Keratinocyte (primary cell): ENCODE data around the gene RHOG. TPM values are rescaled to one million over a fixed set of nuclear protein-coding genes. Genes with fewer than 3 reads are reported as not detected.

Experiments used
- DNase-seq: peaks from one replicate; pipeline ENCODE4 v3.0.0-alpha.2; 2011; ENCODE audit warnings: low read depth, missing footprints, low spot score
- FAIRE-seq: peaks from 2 replicates; lab custom pipeline; 2011; peaks lifted over from hg19 to GRCh38; lab: Jason Lieb, UNC
- H2AFZ ChIP-seq: 2 replicates; pipeline ENCODE4 v1.6.0; 2012; ENCODE audit warnings: low read length, control low read depth, inconsistent platforms; ENCODE audit not compliant: control insufficient read depth
- H3K27ac ChIP-seq: 2 replicates; pipeline ENCODE4 v1.5.1; 2011; ENCODE audit warnings: low read length; ENCODE audit not compliant: control insufficient read depth, insufficient read depth
- H3K27me3 ChIP-seq: 3 replicates; pipeline ENCODE4 v1.6.0; 2011; ENCODE audit warnings: low read length; ENCODE audit not compliant: control insufficient read depth, insufficient read depth; ENCODE audit errors: extremely low read depth
- H3K36me3 ChIP-seq, 2 experiments: 2 replicates in 1 of 2; 3 replicates in 1 of 2; pipeline ENCODE4 v1.5.1; 2011; ENCODE audit warnings: low read length in 2 of 2, mild to moderate bottlenecking in 1 of 2; ENCODE audit not compliant: control insufficient read depth in 2 of 2, insufficient read depth in 2 of 2; ENCODE audit errors: extremely low read depth in 1 of 2
- H3K4me1 ChIP-seq: 3 replicates; pipeline ENCODE4 v1.5.1; 2011; ENCODE audit warnings: low read length; ENCODE audit not compliant: control insufficient read depth, insufficient read depth; ENCODE audit errors: extremely low read depth
- H3K4me2 ChIP-seq: 3 replicates; pipeline ENCODE4 v1.6.0; 2011; ENCODE audit warnings: low read depth, low read length; ENCODE audit not compliant: control insufficient read depth, insufficient read depth; ENCODE audit errors: extremely low read depth
- H3K4me3 ChIP-seq, 3 experiments: fragments of 200-600 bp in 1 of 3; sonication (generic) in 1 of 3; 2 replicates in 2 of 3; 3 replicates in 1 of 3; pipeline ENCODE4 v1.5.1; 2011 to 2016; ENCODE audit warnings: low read length in 3 of 3, mild to moderate bottlenecking in 3 of 3, control low read depth in 2 of 3, inconsistent platforms in 1 of 3, low read depth in 1 of 3, mixed read lengths in 1 of 3, mixed run types in 1 of 3, moderate library complexity in 1 of 3; ENCODE audit not compliant: control insufficient read depth in 2 of 3, insufficient read depth in 2 of 3; ENCODE audit errors: extremely low read depth in 1 of 3
- H3K79me2 ChIP-seq: 2 replicates; pipeline ENCODE4 v1.6.0; 2012; ENCODE audit warnings: low read length; ENCODE audit not compliant: control insufficient read depth, insufficient read depth
- H3K9ac ChIP-seq: 3 replicates; pipeline ENCODE4 v1.6.0; 2011; ENCODE audit warnings: low read length; ENCODE audit not compliant: control insufficient read depth, insufficient read depth; ENCODE audit errors: extremely low read depth
- H3K9me1 ChIP-seq: 3 replicates; pipeline ENCODE4 v1.6.0; 2011; ENCODE audit warnings: low read length; ENCODE audit not compliant: control insufficient read depth, insufficient read depth; ENCODE audit errors: extremely low read depth
- H3K9me3 ChIP-seq: 2 replicates; pipeline ENCODE4 v1.5.1; 2012; ENCODE audit warnings: low read depth, low read length; ENCODE audit not compliant: control insufficient read depth
- H4K20me1 ChIP-seq: 3 replicates; pipeline ENCODE4 v1.6.0; 2011; ENCODE audit warnings: low read length; ENCODE audit not compliant: control insufficient read depth, insufficient read depth; ENCODE audit errors: extremely low read depth
- EZH2 ChIP-seq: IDR thresholded peaks from one replicate; pipeline ENCODE4 v1.6.1; 2012; ENCODE audit warnings: inconsistent platforms, mild to moderate bottlenecking, low read length, moderate library complexity
- dilution Hi-C: fragments of 300-500 bp; cut with MboI; formaldehyde crosslinking; loops from one replicate; pipeline ENCODE4 v1.7.0; 2020; ENCODE audit warnings: low sequenced_read_pairs; ENCODE audit not compliant: extremely low pct_ligation_motif_present
- polyA plus RNA-seq, 5 experiments: library from polyadenylated mRNA; depleted of rRNA in 3 of 5; stranded (reverse) in 3 of 5; stranded (forward) in 1 of 5; unstranded in 1 of 5; fragments of >200 nt; gene quantifications; 1 replicate in 1 of 5; 2 replicates in 3 of 5; 3 replicates in 1 of 5; pipeline versions ENCODE4 v1.2.1 to v1.2.3, GENCODE V29; 2011 to 2012; ENCODE audit warnings: missing spikeins in 2 of 5, low read depth in 1 of 5, low replicate concordance in 1 of 5
- TF ChIP-seq, protein P1 (sequence below), 3 experiments: IDR thresholded peaks in 1 of 3; conservative IDR thresholded peaks in 1 of 3; optimal IDR thresholded peaks in 1 of 3; 2 replicates in 2 of 3; 3 replicates in 1 of 3; pipeline versions ENCODE3 to v1.5.1; 2011; ENCODE audit warnings: low read length in 3 of 3, mild to moderate bottlenecking in 3 of 3, moderate library complexity in 2 of 3, control low read depth in 1 of 3, inconsistent platforms in 1 of 3; ENCODE audit not compliant: insufficient read depth in 2 of 3; ENCODE audit errors: extremely low read depth in 1 of 3

Gene RHOG
- polyA plus RNA-seq, 1 donor (not counting 4 experiments of a cell fraction or from before 2014, with no cell fraction given), result 39.8 TPM

DNA sequence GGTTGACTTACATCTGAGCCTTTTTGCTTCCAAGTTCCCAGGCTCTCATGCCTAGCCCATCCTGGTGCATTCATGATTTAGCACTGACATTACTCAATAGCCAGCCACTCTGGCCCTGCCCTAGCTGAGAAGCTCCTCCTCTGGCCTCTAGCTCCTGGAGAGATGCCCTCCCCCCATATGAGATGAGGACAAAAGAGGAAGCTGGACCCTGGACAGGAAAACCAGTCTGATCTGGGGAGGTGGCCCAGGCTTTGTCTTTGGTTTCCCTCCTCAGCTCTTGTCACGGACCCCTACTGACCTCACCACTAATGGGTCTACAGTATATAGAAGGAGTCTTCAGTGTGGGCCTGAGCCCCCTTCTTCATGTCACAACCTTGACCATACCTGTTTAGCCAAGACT, 3.0 kb downstream of the RHOG start:
- Histone ChIP-seq H3K4me1 (peaks cover 34% of the 10 kb centered on the region), H3K4me2 (no peak overlapping the region), H3K79me2 (peaks cover 75% of the 10 kb centered on the region), H3K9me3 (no peaks in the 10 kb centered on the region), H3K36me3 (peaks cover 3 to 11% of the 10 kb centered on the region in 2 experiments), H3K27me3 (no peaks in the 10 kb centered on the region), H3K9me1 (peaks cover 2% of the 10 kb centered on the region), H3K9ac (no peak overlapping the region), H3K27ac (no peak overlapping the region), H3K4me3 (no peak overlapping the region), H4K20me1 (peaks cover 3% of the 10 kb centered on the region), H2AFZ (no peak overlapping the region)
- TF ChIP-seq EZH2, result no peak
- TF ChIP-seq, protein P1, sequence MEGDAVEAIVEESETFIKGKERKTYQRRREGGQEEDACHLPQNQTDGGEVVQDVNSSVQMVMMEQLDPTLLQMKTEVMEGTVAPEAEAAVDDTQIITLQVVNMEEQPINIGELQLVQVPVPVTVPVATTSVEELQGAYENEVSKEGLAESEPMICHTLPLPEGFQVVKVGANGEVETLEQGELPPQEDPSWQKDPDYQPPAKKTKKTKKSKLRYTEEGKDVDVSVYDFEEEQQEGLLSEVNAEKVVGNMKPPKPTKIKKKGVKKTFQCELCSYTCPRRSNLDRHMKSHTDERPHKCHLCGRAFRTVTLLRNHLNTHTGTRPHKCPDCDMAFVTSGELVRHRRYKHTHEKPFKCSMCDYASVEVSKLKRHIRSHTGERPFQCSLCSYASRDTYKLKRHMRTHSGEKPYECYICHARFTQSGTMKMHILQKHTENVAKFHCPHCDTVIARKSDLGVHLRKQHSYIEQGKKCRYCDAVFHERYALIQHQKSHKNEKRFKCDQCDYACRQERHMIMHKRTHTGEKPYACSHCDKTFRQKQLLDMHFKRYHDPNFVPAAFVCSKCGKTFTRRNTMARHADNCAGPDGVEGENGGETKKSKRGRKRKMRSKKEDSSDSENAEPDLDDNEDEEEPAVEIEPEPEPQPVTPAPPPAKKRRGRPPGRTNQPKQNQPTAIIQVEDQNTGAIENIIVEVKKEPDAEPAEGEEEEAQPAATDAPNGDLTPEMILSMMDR (optimal IDR thresholded peaks at IDR 0.05 in 1 of 3, IDR thresholded peaks at IDR 0.05 in 1 of 3, conservative IDR thresholded peaks at IDR 0.05 in 1 of 3; ENCODE audit: extremely low read depth in 1 of 3, insufficient read depth in 2 of 3, low read length in 3 of 3), result no peak
- DNase-seq (no peak), FAIRE-seq (no peak)
- dilution Hi-C loops, result no loop called here

DNA sequence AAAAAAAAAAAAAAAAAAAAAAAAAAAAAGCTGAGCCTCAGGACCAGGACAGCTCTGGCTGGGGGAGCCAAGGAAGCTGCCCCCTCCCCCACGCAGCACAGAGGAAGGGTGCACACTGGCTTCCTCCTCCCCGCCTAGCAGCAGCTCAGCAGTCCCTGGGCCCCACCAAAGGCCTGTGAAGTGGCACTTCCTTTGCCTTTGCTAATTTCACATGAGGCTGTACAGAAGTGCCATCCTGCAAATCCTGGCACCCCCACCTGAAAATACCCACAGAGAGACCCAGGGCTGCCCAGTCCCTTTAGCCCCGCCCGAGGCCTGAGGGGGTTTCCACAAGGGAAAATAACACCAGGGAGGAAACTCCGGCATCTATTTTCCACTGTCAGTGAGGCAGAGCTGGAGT, 3.9 kb downstream of the RHOG start:
- Histone ChIP-seq H3K9me3 (no peaks in the 10 kb centered on the region), H3K27me3 (no peaks in the 10 kb centered on the region), H3K36me3 (peaks cover 6 to 11% of the 10 kb centered on the region in 2 experiments), H3K27ac (no peak overlapping the region), H3K9me1 (peaks cover 5% of the 10 kb centered on the region), H3K4me3 (no peak overlapping the region), H3K9ac (no peak overlapping the region), H4K20me1 (peaks cover 3% of the 10 kb centered on the region), H3K4me2 (no peak overlapping the region), H2AFZ (no peak overlapping the region), H3K79me2 (peaks cover 84% of the 10 kb centered on the region), H3K4me1 (peaks cover 32% of the 10 kb centered on the region)
- dilution Hi-C loops, result no loop called here
- TF ChIP-seq, protein P1 (optimal IDR thresholded peaks at IDR 0.05 in 1 of 3, IDR thresholded peaks at IDR 0.05 in 1 of 3, conservative IDR thresholded peaks at IDR 0.05 in 1 of 3; ENCODE audit: extremely low read depth in 1 of 3, insufficient read depth in 2 of 3, low read length in 3 of 3), result no peak
- TF ChIP-seq EZH2, result no peak
- no peak for FAIRE-seq
- DNase-seq, result no peak
